Activated T-helper 1 cell treated with anti-CD3 and anti-CD28 coated beads, Interleukin-12 subunit alpha, Interleukin-12 subunit beta, Interleukin-2, Interleukin-4 antibody, amounts not matched to agents 30 ng/mL and 10 ng/mL and 1 ng/mL, durations not matched to agents 14 hours and 24 hours and 36 hours (primary cell): ENCODE results near the gene ZNF501. TPM values are rescaled to one million over a fixed set of nuclear protein-coding genes. Genes with fewer than 3 reads are reported as not detected.
A peak's percentile ranks its signal among the peaks of the same experiment; 100 is the strongest.

Experiments
- DNase-seq: peaks from one replicate; pipeline ENCODE4 v3.0.0; 2021; ENCODE audit warnings: low spot score
- H3K27ac Mint-ChIP-seq: one replicate; pipeline ENCODE4 v1.8.0; 2021; ENCODE audit warnings: mild to moderate bottlenecking, mixed read lengths
- H3K27me3 Mint-ChIP-seq: one replicate; pipeline ENCODE4 v1.8.0; 2022; ENCODE audit warnings: mild to moderate bottlenecking, moderate library complexity, mixed read lengths; ENCODE audit not compliant: insufficient read depth
- H3K36me3 Mint-ChIP-seq: one replicate; pipeline ENCODE4 v1.8.0; 2021; ENCODE audit warnings: low read depth, mixed read lengths
- H3K4me1 Mint-ChIP-seq: one replicate; pipeline ENCODE4 v1.8.0; 2021; ENCODE audit warnings: low read depth, mixed read lengths
- H3K4me3 Mint-ChIP-seq: one replicate; pipeline ENCODE4 v1.8.0; 2021; ENCODE audit warnings: mild to moderate bottlenecking, moderate library complexity, mixed read lengths
- H3K9me3 Mint-ChIP-seq: one replicate; pipeline ENCODE4 v1.8.0; 2021; ENCODE audit warnings: mixed read lengths
- intact Hi-C: fragments of 100-400 bp; cut with micrococcal nuclease; formaldehyde crosslinking; loops from one replicate; pipeline ENCODE4 v1.15.1; 2024
- total RNA-seq: library from RNA; stranded (reverse); gene quantifications from 2 replicates; pipeline ENCODE4 v1.2.3, GENCODE V29; 2022

Gene ZNF501
- total RNA-seq, 1 donor from 2014 or later, result 1.5 TPM

- intact Hi-C loops, result loop anchor here (1.0 to 10.0 kb wide), 3 partner anchors 323 to 1067 kb away; partner anchors contain the start of gene ABHD5
- Mint-ChIP-seq H3K36me3 (peaks cover 47% of the 10 kb centered on the region), H3K27me3 (peaks cover 4% of the 10 kb centered on the region), H3K4me1 (peaks cover 36% of the 10 kb centered on the region), H3K27ac (peak overlapping the region; percentile 90), H3K9me3 (peaks cover 41% of the 10 kb centered on the region), H3K4me3 (peak overlapping the region; percentile 93)
- DNase-seq, result no peak
These were observed 32.8 kb downstream of the ZNF501 start for GRCh38 chr3:44762170-44762677.

DNA sequence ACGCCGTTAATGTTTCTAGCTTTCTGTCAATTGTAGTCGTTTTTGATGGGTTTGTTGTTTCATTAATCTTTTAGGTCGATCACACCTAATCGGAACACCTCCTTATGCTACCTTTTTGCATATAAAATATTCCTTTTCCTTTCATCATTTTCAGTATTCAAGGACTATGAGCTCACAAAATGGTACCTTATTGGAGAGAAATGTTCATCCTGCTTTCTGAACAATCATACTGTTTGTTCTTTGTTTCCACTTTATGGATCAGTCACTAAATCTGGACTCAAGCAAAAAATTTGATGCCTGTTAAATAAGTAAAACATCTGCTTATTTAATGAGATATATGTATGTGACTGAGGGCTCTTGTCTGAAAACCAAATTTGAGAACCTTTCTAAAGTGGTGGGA, 33.3 kb downstream of the ZNF501 start:
- peak overlapping the region; percentile 90 for H3K27ac Mint-ChIP-seq
- peaks cover 32% of the 10 kb centered on the region for H3K4me1 Mint-ChIP-seq
- no peak for DNase-seq
- intact Hi-C loops, result loop anchor here (1.0 to 10.0 kb wide), 3 partner anchors 323 to 1068 kb away; partner anchors contain the start of gene ABHD5
- H3K4me3 Mint-ChIP-seq, result peak overlapping the region; percentile 93
- H3K36me3 Mint-ChIP-seq, result peaks cover 45% of the 10 kb centered on the region
- peaks cover 4% of the 10 kb centered on the region for H3K27me3 Mint-ChIP-seq
- H3K9me3 Mint-ChIP-seq, result peaks cover 38% of the 10 kb centered on the region

- Mint-ChIP-seq H3K27me3 (peaks cover 4% of the 10 kb centered on the region), H3K36me3 (peaks cover 40% of the 10 kb centered on the region), H3K9me3 (peaks cover 35% of the 10 kb centered on the region), H3K27ac (no peak overlapping the region), H3K4me3 (no peak overlapping the region), H3K4me1 (peaks cover 30% of the 10 kb centered on the region)
- intact Hi-C loops, result loop anchor here (5.0 to 10.0 kb wide), 2 partner anchors 442 to 1069 kb away; partner anchors contain the start of gene ABHD5
- DNase-seq, result no peak
These were observed 34.8 kb downstream of the ZNF501 start for GRCh38 chr3:44764248-44764647.

GRCh38 chr3:44771424-44772098, 42.1 kb downstream of the ZNF501 start:
- Mint-ChIP-seq H3K4me3 (no peak overlapping the region), H3K4me1 (no peaks in the 10 kb centered on the region), H3K27ac (no peak overlapping the region), H3K36me3 (peaks cover 60% of the 10 kb centered on the region), H3K9me3 (peaks cover 41% of the 10 kb centered on the region), H3K27me3 (no peaks in the 10 kb centered on the region)
- intact Hi-C loops, result no loop called here
- DNase-seq, result no peak

GRCh38 chr3:44772099-44772442, 42.6 kb downstream of the ZNF501 start:
- no peak overlapping the region for H3K4me3 Mint-ChIP-seq
- H3K36me3 Mint-ChIP-seq, result peaks cover 58% of the 10 kb centered on the region
- no peaks in the 10 kb centered on the region for H3K4me1 Mint-ChIP-seq
- DNase-seq, result no peak
- intact Hi-C loops, result no loop called here
- H3K27ac Mint-ChIP-seq, result no peak overlapping the region
- no peaks in the 10 kb centered on the region for H3K27me3 Mint-ChIP-seq
- H3K9me3 Mint-ChIP-seq, result peaks cover 39% of the 10 kb centered on the region

- Mint-ChIP-seq H3K36me3 (peaks cover 54% of the 10 kb centered on the region), H3K27me3 (no peaks in the 10 kb centered on the region), H3K27ac (no peak overlapping the region), H3K9me3 (no peaks in the 10 kb centered on the region), H3K4me1 (no peaks in the 10 kb centered on the region), H3K4me3 (no peak overlapping the region)
- no peak for DNase-seq
- intact Hi-C loops, result no loop called here
These were observed 53.5 kb downstream of the ZNF501 start for GRCh38 chr3:44782891-44783290.

Other genes starting within 250 kb of the ZNF501 start
- gene ZKSCAN7, start 174.4 kb upstream of the ZNF501 start, total RNA-seq, result 0.73 and 0.80 TPM in 2 replicates
- 0.21 TPM in 1 of 2 replicates, not detected in the other for gene ZNF660, start 144.7 kb upstream of the ZNF501 start, total RNA-seq
- 11.6 and 12.0 TPM in 2 replicates for gene ZNF197, start 104.6 kb upstream of the ZNF501 start, total RNA-seq
- 4.8 and 5.5 TPM in 2 replicates for gene ZNF35, start 80.9 kb upstream of the ZNF501 start, total RNA-seq
- 0.54 and 0.73 TPM in 2 replicates for gene ZNF502, start 17.0 kb upstream of the ZNF501 start, total RNA-seq
- 39.2 and 40.4 TPM in 2 replicates for gene KIAA1143, start 32.0 kb downstream of the ZNF501 start, total RNA-seq
- gene KIF15, start 32.2 kb downstream of the ZNF501 start, total RNA-seq, result 23.2 and 25.5 TPM in 2 replicates
- gene TMEM42, start 132.3 kb downstream of the ZNF501 start, total RNA-seq, result 8.6 and 10.0 TPM in 2 replicates
- gene TGM4, start 145.0 kb downstream of the ZNF501 start, total RNA-seq, result not detected in 2 replicates
- 46.6 and 47.5 TPM in 2 replicates for gene ZDHHC3, start 246.5 kb downstream of the ZNF501 start, total RNA-seq
- 93.6 and 94.4 TPM in 2 replicates for gene EXOSC7, start 246.6 kb downstream of the ZNF501 start, total RNA-seq